HG02870 (cell line): ENCODE data around the gene CHRD.

ENCODE experiments used
- ATAC-seq: cut with Tn5 transposase; IDR thresholded peaks from one replicate; pipeline ENCODE4 v1.9.1; 2021; ENCODE audit warnings: mild to moderate bottlenecking, moderate library complexity; ENCODE audit not compliant: unreplicated experiment

Gene CHRD

DNA sequence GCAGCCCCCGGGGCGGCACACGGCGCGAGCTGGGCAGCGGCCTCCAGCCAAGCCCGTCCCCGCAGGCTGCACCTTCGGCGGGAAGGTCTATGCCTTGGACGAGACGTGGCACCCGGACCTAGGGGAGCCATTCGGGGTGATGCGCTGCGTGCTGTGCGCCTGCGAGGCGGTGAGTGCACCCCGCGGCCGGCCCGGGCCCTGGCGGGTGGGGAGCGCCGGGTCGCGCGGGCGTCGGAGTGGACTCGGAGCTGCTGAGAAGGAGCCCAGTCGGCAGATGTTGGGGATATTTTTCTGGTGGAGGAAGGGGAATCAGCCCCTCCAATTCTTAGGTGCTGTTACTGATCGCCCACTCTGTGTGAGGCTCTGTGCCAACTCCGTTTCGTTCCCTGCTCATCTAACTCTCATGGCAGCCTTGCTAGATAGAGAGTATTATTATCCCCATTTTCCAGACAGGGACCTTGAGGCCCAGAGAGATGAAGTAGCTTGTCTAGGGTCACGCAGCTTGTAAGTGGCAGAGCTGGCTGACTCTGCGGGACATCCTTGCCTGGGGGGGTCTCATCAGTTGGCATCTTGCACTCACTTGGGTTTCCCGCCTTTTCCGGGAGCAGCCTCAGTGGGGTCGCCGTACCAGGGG lies 890 bp downstream of the CHRD start:
- ATAC-seq, result no peak

DNA sequence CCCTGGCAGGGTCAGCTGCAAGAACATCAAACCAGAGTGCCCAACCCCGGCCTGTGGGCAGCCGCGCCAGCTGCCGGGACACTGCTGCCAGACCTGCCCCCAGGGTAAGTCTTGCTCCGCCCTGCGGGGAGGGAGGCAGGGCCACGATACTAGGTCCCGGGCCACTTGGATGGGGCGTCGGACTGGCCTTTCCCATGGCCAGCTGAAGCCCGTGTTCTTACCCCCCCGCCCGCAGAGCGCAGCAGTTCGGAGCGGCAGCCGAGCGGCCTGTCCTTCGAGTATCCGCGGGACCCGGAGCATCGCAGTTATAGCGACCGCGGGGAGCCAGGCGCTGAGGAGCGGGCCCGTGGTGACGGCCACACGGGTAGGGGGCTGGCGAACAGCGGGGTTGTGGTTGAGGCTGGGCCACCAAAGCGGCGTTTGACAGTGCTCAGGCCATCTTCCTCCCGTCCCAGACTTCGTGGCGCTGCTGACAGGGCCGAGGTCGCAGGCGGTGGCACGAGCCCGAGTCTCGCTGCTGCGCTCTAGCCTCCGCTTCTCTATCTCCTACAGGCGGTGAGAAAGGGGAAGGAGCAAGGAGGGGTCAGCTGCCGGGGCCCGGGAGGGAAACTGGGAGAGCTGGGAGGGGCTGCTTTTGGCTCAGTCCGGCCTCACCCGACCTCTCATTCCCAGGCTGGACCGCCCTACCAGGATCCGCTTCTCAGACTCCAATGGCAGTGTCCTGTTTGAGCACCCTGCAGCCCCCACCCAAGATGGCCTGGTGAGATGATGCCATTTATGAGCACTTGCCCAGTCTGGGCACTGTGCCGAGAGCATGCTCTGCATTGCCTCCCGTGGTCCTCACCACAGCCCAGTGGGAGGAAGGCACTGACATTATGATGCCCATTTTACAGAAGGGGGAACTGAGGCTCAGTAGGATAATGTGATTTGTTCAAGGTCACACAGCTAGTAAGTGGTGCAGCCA lies 1.7 kb downstream of the CHRD start:
- ATAC-seq, result no peak

DNA sequence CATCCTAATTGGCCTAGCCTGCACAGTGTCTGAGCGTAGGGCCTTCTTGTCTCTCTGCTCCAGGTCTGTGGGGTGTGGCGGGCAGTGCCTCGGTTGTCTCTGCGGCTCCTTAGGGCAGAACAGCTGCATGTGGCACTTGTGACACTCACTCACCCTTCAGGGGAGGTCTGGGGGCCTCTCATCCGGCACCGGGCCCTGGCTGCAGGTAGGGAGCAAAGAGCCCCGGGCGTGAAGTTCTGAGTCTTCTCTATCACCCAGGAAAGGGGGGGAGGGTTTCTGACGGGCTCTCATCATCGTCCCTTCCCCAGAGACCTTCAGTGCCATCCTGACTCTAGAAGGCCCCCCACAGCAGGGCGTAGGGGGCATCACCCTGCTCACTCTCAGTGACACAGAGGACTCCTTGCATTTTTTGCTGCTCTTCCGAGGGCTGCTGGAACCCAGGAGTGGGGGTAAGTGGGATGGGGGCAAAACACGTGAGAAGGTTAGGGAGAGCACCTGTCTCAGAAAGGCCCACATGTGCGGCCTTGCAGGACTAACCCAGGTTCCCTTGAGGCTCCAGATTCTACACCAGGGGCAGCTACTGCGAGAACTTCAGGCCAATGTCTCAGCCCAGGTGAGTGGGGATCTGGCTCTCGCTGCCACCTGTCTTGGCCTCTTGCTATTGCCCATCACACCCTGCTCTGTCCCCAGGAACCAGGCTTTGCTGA lies 2.6 kb downstream of the CHRD start:
- no peak for ATAC-seq

DNA sequence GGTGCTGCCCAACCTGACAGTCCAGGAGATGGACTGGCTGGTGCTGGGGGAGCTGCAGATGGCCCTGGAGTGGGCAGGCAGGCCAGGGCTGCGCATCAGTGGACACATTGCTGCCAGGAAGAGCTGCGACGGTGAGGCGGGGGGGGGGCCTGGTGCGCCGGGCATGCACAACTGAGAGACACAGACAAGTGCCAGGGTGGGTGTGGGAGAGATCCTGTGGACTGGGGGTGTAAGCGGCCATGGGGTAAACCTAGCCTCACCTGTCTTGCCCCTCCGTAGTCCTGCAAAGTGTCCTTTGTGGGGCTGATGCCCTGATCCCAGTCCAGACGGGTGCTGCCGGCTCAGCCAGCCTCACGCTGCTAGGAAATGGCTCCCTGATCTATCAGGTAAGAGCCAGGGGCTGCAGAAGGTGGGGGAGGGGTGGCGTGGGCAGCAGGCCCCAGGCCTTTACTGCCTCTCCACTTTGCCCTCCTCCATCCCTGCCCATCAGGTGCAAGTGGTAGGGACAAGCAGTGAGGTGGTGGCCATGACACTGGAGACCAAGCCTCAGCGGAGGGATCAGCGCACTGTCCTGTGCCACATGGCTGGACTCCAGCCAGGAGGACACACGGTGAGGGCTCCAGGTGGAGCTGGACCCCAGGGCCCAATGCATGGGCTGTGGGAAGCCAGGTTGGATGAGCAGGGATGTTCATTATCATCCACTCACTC lies 3.3 kb downstream of the CHRD start:
- ATAC-seq, result no peak

DNA sequence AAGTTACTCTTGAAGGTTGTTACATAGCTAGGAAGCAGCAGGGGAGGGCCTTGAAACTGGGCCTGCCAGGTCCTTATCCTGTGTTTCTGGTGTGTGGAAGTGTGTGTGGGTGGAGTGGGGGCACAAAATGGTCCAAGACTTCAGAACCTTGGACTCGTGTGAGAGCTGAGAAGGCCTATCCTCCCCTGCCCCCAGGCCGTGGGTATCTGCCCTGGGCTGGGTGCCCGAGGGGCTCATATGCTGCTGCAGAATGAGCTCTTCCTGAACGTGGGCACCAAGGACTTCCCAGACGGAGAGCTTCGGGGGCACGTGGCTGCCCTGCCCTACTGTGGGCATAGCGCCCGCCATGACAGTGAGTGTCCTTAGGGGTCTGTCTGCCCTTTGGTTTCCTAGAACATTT lies 4.5 kb downstream of the CHRD start:
- ATAC-seq, result no peak

DNA sequence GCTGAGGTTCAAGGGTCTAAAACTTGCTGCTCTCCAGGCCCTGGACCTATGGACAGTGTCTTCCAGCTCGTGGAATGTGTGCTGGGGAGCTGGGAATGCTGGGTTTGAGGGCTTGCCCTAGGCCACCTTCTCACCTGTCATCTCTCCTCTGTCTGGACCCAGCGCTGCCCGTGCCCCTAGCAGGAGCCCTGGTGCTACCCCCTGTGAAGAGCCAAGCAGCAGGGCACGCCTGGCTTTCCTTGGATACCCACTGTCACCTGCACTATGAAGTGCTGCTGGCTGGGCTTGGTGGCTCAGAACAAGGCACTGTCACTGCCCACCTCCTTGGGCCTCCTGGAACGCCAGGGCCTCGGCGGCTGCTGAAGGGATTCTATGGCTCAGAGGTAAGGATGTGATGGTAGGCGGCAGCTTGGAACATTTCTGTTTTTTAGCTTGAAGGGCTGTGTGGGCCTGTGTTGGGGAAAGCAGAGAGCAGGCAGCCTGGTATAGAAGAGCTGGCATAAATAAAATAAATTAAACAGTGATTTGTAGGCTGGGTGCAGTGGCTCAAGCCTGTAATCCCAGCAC lies 5.1 kb downstream of the CHRD start:
- no peak for ATAC-seq

DNA sequence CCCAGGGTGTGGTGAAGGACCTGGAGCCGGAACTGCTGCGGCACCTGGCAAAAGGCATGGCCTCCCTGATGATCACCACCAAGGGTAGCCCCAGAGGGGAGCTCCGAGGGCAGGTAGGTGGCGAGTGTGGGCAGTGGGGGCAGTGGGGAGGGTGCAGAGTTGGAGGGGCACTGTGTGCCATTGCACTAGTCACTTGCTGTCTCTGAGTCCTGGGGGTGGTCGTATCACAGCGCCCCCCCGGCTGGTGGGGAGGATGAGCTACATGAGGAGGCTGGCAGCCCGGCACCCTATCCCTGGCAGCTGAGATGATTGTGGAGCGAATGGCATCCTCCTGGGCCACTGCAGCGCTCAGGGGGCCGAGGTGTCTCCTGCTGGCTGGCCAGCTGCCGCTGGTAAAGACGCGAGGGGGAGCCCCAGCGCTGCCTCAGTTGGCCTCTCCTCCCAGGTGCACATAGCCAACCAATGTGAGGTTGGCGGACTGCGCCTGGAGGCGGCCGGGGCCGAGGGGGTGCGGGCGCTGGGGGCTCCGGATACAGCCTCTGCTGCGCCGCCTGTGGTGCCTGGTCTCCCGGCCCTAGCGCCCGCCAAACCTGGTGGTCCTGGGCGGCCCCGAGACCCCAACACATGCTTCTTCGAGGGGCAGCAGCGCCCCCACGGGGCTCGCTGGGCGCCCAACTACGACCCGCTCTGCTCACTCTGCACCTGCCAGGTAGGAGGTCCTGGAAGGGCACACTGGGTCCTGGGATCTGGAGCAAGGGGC lies 6.4 kb downstream of the CHRD start:
- ATAC-seq, result no peak

DNA sequence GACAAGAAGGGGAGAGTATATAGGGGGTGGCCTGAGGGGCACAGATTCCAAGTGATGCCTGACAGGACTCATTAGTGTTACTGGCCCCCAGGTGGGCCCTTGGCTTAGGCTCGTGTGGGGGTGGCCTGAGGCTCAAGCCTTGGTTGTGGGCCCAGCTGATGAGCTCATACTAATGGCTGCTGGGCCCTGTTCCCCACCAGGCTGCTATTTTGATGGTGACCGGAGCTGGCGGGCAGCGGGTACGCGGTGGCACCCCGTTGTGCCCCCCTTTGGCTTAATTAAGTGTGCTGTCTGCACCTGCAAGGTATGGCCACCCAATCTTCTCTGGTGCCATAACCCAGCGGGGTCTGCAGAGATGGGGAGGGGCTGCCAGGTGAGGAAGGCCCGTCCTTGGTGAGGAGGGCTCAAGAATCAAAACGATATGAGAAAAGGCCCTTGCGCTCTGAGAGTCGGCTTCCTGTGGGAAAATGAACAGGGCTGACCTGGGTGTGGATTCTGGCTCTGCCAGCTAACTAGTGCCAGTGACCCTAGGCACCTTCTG lies 7.4 kb downstream of the CHRD start:
- ATAC-seq, result no peak

DNA sequence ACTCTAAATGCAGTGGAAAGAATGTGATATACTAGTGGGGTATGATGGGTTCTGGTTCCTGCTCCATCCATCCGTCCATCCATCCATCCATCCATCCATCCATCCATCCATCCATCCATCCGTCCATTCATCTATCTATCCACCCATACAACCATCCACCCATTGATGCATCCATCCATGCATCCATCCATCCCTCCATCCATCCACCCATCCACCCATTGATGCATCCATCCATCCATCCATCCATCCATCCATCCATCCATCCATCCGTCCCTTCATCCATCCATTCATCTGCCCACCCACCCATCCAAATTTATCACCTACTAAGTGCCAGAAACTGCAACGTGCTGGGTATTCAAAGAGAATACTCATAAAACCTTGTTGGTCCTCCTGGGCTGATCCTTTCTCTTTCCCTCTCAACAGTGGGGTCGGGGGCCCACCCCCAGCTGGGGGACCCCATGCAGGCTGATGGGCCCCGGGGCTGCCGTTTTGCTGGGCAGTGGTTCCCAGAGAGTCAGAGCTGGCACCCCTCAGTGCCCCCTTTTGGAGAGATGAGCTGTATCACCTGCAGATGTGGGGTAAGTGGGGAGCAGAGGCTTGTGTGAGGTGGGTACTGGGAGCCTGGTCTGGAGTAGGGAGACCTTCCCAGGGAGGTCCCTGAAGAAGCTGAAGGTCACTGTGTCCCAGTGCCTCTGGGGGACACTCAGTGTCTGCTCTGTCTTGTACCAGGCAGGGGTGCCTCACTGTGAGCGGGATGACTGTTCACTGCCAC lies 8.5 kb downstream of the CHRD start:
- no peak for ATAC-seq

DNA sequence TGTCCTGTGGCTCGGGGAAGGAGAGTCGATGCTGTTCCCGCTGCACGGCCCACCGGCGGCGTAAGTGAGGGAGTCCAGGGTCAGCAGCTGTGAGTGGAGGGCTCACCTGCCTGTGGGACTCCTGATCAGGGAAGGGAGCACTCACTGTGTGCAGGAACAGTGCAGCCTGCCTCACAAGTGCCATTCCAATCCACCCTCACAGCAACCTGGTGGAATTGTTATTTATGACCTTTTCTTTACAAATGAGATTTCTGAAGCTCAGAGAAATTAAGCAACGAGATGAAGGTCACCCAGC lies 9.0 kb downstream of the CHRD start:
- no peak for ATAC-seq

DNA sequence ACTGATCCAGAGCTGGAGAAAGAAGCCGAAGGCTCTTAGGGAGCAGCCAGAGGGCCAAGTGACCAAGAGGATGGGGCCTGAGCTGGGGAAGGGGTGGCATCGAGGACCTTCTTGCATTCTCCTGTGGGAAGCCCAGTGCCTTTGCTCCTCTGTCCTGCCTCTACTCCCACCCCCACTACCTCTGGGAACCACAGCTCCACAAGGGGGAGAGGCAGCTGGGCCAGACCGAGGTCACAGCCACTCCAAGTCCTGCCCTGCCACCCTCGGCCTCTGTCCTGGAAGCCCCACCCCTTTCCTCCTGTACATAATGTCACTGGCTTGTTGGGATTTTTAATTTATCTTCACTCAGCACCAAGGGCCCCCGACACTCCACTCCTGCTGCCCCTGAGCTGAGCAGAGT lies 9.5 kb downstream of the CHRD start:
- ATAC-seq, result no peak

DNA sequence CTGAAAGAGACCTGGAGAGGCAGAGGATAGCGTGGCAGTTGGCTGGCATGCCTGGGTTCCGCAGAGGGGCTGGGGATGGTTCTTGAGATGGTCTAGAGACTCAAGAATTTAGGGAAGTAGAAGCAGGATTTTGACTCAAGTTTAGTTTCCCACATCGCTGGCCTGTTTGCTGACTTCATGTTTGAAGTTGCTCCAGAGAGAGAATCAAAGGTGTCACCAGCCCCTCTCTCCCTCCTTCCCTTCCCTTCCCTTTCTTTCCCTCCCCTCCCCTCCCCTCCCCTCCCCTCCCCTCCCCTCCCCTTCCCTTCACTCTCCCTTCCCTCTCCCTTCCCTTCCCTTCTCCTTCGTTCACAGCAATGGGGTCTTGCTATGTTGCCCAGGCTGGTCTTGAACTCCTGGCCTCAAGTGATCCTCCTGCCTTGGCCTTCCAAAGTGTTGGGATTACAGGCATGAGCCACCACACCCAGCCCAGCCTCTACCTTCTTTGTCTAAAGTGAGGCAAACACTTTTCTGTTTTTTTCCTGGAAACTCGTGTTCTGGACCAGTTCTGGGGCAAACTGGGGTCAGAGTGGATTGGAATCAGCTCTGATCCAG lies 10.2 kb downstream of the CHRD start:
- no peak for ATAC-seq

DNA sequence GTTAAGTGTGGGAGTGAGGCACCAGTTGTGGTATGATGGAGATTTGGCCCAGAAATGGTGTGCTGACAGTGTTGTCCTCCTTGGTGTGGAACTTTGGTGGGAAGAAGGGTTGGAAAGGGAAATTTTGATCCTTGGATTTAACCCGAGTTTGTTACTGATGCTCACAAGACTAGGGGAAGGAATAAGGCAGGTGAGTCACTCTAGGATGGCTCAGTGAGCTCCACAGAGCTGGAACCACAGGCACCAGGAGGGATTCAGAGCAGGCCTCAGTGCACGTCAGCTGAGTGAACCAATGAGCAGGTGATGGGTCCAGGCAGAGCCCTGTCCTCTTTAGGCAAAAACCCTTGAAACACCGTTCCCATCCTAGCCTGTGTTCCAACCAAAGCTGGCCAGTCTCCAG lies 11.4 kb downstream of the CHRD start:
- ATAC-seq, result no peak

DNA sequence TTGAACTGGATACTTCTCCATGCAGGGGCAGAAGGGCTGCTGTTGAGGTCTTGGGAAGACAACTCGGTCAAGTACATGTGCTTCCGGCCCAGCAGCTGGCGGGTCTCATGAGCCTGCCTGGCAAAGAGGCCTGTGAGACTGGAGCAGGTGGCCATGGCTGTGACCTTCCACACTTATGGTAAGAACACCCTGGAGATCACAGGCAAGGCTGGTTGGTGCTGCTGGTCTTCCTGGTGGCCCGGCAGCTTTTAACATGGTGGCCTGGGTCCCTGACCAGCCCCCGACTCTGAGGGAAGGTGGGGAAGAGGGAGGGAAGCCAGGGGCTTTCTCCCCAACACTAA lies 15.4 kb downstream of the CHRD start:
- no peak for ATAC-seq

DNA sequence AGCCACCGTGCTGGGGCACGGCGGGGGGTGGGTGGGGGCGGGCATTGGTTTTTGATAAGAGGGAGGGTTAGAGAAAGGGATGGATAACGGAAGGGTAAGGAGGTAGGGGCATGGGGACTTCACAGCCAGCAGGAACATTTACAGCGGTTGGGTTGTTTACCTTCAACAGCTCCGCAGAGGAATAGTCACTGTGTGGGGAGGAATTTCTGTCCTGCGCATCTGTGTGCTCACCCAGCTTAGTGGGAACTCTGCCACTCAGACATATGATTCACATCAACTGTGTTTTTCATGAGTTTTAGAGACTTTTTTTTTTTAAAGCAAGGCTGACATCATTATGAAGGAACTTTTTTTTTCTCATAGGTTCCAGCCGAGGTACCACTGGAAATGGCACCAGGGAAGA lies 19.6 kb downstream of the CHRD start:
- no peak for ATAC-seq

DNA sequence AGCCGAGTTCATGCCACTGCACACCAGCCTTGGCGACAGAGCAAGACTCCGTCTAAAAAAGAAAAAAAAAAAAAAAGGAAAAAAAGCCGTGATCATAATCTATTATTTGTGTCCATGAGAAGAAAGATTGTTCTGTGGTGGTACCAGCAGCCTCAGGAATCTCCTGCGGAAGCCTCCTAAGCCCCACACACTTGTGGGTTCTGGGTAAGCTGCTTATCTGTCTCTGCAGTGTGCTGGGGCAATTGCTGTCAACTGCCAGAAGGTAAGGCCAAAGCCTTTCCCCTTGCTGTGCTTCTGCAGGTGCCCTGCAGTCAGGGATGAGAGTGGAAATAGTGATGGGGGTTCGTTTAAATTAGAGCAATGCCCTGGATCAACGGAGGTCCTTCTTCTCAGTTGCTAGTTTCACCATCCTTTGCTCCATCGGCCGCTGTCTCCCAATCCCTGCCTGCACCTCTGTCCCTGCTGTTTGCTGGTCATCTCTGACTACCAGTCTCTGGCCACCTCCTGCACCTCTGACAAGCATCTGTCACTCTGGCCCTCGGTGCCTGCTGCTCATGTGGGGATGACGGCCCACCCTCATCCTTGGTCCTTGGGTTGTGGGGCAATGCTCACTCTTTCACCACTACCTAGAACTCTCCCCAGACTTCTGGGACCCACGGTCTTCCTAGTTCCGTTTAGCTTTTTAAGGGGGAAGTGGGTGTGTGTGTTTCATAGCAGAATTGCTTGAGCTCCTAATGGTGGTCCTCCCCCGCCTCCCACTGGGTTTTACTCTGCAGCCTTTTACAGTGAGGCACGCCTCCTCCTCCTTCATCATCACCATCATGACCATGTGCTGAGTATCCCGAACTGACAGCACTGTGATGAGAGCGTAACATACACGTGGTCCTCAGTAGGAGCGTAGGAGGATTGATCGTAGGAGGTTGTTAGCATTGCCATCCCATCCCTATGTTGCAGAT lies 25.5 kb downstream of the CHRD start:
- ATAC-seq, result no peak

DNA sequence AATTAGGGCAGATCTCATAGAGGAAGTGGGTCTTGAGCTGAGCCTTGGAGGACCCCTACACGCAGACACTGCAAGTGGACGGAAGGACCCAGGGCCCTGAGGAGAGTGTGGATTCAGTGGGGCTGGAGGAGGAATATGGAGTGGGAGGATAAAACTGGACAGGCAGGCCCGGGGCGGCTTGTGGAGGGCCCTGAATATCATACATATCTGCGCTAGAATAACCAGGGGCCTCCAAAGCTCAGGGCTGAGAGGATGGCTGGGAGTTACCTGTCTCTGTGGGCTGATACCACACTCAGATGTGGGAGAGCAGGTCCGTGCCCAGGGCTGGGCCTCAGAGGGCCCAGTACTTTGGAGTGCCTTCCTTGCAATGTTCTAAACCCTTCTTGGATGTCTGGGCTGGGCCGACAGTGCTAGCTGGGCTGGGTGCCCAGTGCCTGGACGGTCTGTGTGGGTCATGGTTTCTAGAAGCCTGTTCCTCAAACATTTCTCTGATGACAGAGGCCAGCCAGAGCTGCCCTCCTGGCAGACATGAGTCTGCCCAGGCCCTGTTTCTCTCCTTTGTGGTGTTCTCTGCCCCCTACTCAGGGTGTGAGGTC lies 29.6 kb downstream of the CHRD start:
- ATAC-seq, result no peak
